ENCODE results near the gene ADAT2.

ADAT2 gene

GRCh38 chr6:143397227-143398222 is 53.0 kb downstream of the ADAT2 start:
- WGBS (ENCODE audit: extremely low coverage, insufficient coverage, insufficient read length) = no CpG with 5 or more reads among the region's 16 CpGs

GRCh38 chr6:143396497-143397226 is 53.8 kb downstream of the ADAT2 start:
- no peak overlapping the region for H3K18ac ChIP-seq (ENCODE audit: low read length)
- peak overlapping the region; percentile 43 for H3K4me2 ChIP-seq (ENCODE audit: low read length)
- H4K8ac ChIP-seq (ENCODE audit: low read depth, low read length) = no peak overlapping the region
- DNase-seq = peak; percentile 49 to 51
- no peak overlapping the region for H3K4me3 ChIP-seq (ENCODE audit: low read depth, low read length)
- H2BK5ac ChIP-seq (ENCODE audit: low read depth, low read length, poor library complexity) = peak overlapping the region; percentile 5
- H2BK120ac ChIP-seq (ENCODE audit: insufficient read depth, low read length, poor library complexity) = peak overlapping the region; percentile 18
- no peak overlapping the region for H3K9ac ChIP-seq (ENCODE audit: low read length)
- H3K4ac ChIP-seq (ENCODE audit: low read depth, low read length) = no peak overlapping the region
- peaks cover 11% of the 10 kb centered on the region for H3K79me1 ChIP-seq (ENCODE audit: low read length)
- no peak overlapping the region for H2AFZ ChIP-seq (ENCODE audit: insufficient read depth, low read length, poor library complexity)
- H2BK12ac ChIP-seq (ENCODE audit: low read length) = peak overlapping the region; percentile 19
- H3K23ac ChIP-seq (ENCODE audit: low read length) = no peak overlapping the region
- H4K91ac ChIP-seq (ENCODE audit: low read depth, low read length) = peak overlapping the region; percentile 13
- peak overlapping the region; percentile 5 for H3K14ac ChIP-seq (ENCODE audit: low read length)
- H3K27me3 ChIP-seq (ENCODE audit: insufficient read depth, low read length) = no peaks in the 10 kb centered on the region
- no peak overlapping the region for H3K27ac ChIP-seq (ENCODE audit: low read depth, low read length)
- no peaks in the 10 kb centered on the region for H3K36me3 ChIP-seq (ENCODE audit: control insufficient read depth in 1 of 2, insufficient read depth in 2 of 2, low read length in 2 of 2)
- peaks cover 16 to 19% of the 10 kb centered on the region in 2 experiments for H3K4me1 ChIP-seq (ENCODE audit: control insufficient read depth in 1 of 2, insufficient read depth in 2 of 2, low read length in 2 of 2)
- H2AK5ac ChIP-seq (ENCODE audit: low read length) = no peak overlapping the region
- no peaks in the 10 kb centered on the region for H3K79me2 ChIP-seq (ENCODE audit: control insufficient read depth, insufficient read depth, low read length, poor library complexity)
- no peaks in the 10 kb centered on the region for H3K9me3 ChIP-seq (ENCODE audit: insufficient read depth, low read depth, low read length)
- WGBS (ENCODE audit: extremely low coverage, insufficient coverage, insufficient read length) = no CpG with 5 or more reads among the region's 10 CpGs
- H4K12ac ChIP-seq (ENCODE audit: low read depth, low read length) = no peak overlapping the region

More at GRCh38 chr6:143397227-143398222, 53.0 kb downstream of the ADAT2 start:
- Histone ChIP-seq H4K8ac (ENCODE audit: low read depth, low read length) (peak overlapping the region; percentile 43), H3K79me1 (ENCODE audit: low read length) (peaks cover 11% of the 10 kb centered on the region), H4K91ac (ENCODE audit: low read depth, low read length) (peak overlapping the region; percentile 77), H3K4ac (ENCODE audit: low read depth, low read length) (peak overlapping the region; percentile 50), H3K14ac (ENCODE audit: low read length) (peak overlapping the region; percentile 76), H2BK120ac (ENCODE audit: insufficient read depth, low read length, poor library complexity) (peak overlapping the region; percentile 88), H3K4me2 (ENCODE audit: low read length) (peak overlapping the region; percentile 43), H3K36me3 (ENCODE audit: control insufficient read depth in 1 of 2, insufficient read depth in 2 of 2, low read length in 2 of 2) (no peaks in the 10 kb centered on the region), H2AFZ (ENCODE audit: insufficient read depth, low read length, poor library complexity) (no peak overlapping the region), H4K12ac (ENCODE audit: low read depth, low read length) (no peak overlapping the region), H3K27me3 (ENCODE audit: insufficient read depth, low read length) (no peaks in the 10 kb centered on the region), H3K4me3 (ENCODE audit: low read depth, low read length) (no peak overlapping the region), H3K79me2 (ENCODE audit: control insufficient read depth, insufficient read depth, low read length, poor library complexity) (no peaks in the 10 kb centered on the region), H3K27ac (ENCODE audit: low read depth, low read length) (peak overlapping the region; percentile 38), H2BK12ac (ENCODE audit: low read length) (peak overlapping the region; percentile 91), H3K9ac (ENCODE audit: low read length) (no peak overlapping the region), H3K23ac (ENCODE audit: low read length) (no peak overlapping the region), H3K9me3 (ENCODE audit: insufficient read depth, low read depth, low read length) (no peaks in the 10 kb centered on the region), H2BK5ac (ENCODE audit: low read depth, low read length, poor library complexity) (peak overlapping the region; percentile 69), H3K4me1 (ENCODE audit: control insufficient read depth in 1 of 2, insufficient read depth in 2 of 2, low read length in 2 of 2) (peaks cover 18 to 19% of the 10 kb centered on the region in 2 experiments), H2AK5ac (ENCODE audit: low read length) (peak overlapping the region; percentile 84), H3K18ac (ENCODE audit: low read length) (peak overlapping the region; percentile 80)
- peak; percentile 98 to 99 for DNase-seq

- Histone ChIP-seq H4K91ac (ENCODE audit: low read depth, low read length) (no peak overlapping the region), H3K79me1 (ENCODE audit: low read length) (peaks cover 11% of the 10 kb centered on the region), H4K12ac (ENCODE audit: low read depth, low read length) (no peak overlapping the region), H3K23ac (ENCODE audit: low read length) (no peak overlapping the region), H3K4me2 (ENCODE audit: low read length) (no peak overlapping the region), H3K4me3 (ENCODE audit: low read depth, low read length) (no peak overlapping the region), H2BK5ac (ENCODE audit: low read depth, low read length, poor library complexity) (no peak overlapping the region), H3K4ac (ENCODE audit: low read depth, low read length) (no peak overlapping the region), H2BK120ac (ENCODE audit: insufficient read depth, low read length, poor library complexity) (no peak overlapping the region), H2BK12ac (ENCODE audit: low read length) (peak overlapping the region; percentile 56), H2AK5ac (ENCODE audit: low read length) (no peak overlapping the region), H3K14ac (ENCODE audit: low read length) (no peak overlapping the region), H3K79me2 (ENCODE audit: control insufficient read depth, insufficient read depth, low read length, poor library complexity) (no peaks in the 10 kb centered on the region), H4K8ac (ENCODE audit: low read depth, low read length) (no peak overlapping the region), H3K27ac (ENCODE audit: low read depth, low read length) (no peak overlapping the region), H3K9me3 (ENCODE audit: insufficient read depth, low read depth, low read length) (peaks cover under 1% of the 10 kb centered on the region), H3K27me3 (ENCODE audit: insufficient read depth, low read length) (no peaks in the 10 kb centered on the region), H3K9ac (ENCODE audit: low read length) (no peak overlapping the region), H3K18ac (ENCODE audit: low read length) (no peak overlapping the region), H3K36me3 (ENCODE audit: control insufficient read depth in 1 of 2, insufficient read depth in 2 of 2, low read length in 2 of 2) (no peaks in the 10 kb centered on the region), H3K4me1 (ENCODE audit: control insufficient read depth in 1 of 2, insufficient read depth in 2 of 2, low read length in 2 of 2) (peaks cover 16% of the 10 kb centered on the region in 2 experiments), H2AFZ (ENCODE audit: insufficient read depth, low read length, poor library complexity) (no peak overlapping the region)
- no CpG with 5 or more reads among the region's 5 CpGs for WGBS (ENCODE audit: extremely low coverage, insufficient coverage, insufficient read length)
- no peak for DNase-seq
Measured at GRCh38 chr6:143395699-143396098, 54.8 kb downstream of the ADAT2 start.

DNA sequence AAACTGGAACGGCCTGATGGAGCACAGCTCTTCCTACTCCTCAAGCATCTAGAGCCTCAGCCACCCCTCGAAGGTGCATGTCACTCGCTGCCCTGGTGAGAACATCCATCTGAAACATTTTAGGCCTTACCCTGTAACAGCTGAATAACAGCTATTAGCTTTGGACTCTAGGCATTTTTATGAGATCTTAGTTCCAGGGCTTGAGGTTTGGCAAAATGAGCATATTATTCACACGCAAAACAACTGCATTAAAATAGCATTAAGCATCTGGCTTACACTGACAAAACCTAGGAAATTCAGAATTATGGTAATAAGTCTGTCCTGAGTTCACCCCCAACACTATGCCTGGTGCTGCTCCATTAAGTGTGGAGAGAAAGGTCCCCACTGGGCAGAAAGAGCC is 56.1 kb downstream of the ADAT2 start:
- no peak overlapping the region for H3K4ac ChIP-seq (ENCODE audit: low read depth, low read length)
- H4K8ac ChIP-seq (ENCODE audit: low read depth, low read length) = no peak overlapping the region
- H3K36me3 ChIP-seq (ENCODE audit: control insufficient read depth in 1 of 2, insufficient read depth in 2 of 2, low read length in 2 of 2) = no peaks in the 10 kb centered on the region
- H3K9me3 ChIP-seq (ENCODE audit: insufficient read depth, low read depth, low read length) = peaks cover 2% of the 10 kb centered on the region
- H3K4me2 ChIP-seq (ENCODE audit: low read length) = no peak overlapping the region
- H2BK5ac ChIP-seq (ENCODE audit: low read depth, low read length, poor library complexity) = no peak overlapping the region
- H3K9ac ChIP-seq (ENCODE audit: low read length) = no peak overlapping the region
- no peak overlapping the region for H2AFZ ChIP-seq (ENCODE audit: insufficient read depth, low read length, poor library complexity)
- H3K4me1 ChIP-seq (ENCODE audit: control insufficient read depth in 1 of 2, insufficient read depth in 2 of 2, low read length in 2 of 2) = peaks cover 16% of the 10 kb centered on the region in 2 experiments
- H4K91ac ChIP-seq (ENCODE audit: low read depth, low read length) = no peak overlapping the region
- no CpG with 5 or more reads among the region's 4 CpGs for WGBS (ENCODE audit: extremely low coverage, insufficient coverage, insufficient read length)
- no peak overlapping the region for H3K14ac ChIP-seq (ENCODE audit: low read length)
- H3K27me3 ChIP-seq (ENCODE audit: insufficient read depth, low read length) = no peaks in the 10 kb centered on the region
- no peak overlapping the region for H2BK120ac ChIP-seq (ENCODE audit: insufficient read depth, low read length, poor library complexity)
- no peak overlapping the region for H2AK5ac ChIP-seq (ENCODE audit: low read length)
- H3K18ac ChIP-seq (ENCODE audit: low read length) = no peak overlapping the region
- H3K27ac ChIP-seq (ENCODE audit: low read depth, low read length) = no peak overlapping the region
- DNase-seq = no peak
- peaks cover 11% of the 10 kb centered on the region for H3K79me1 ChIP-seq (ENCODE audit: low read length)
- no peak overlapping the region for H2BK12ac ChIP-seq (ENCODE audit: low read length)
- no peaks in the 10 kb centered on the region for H3K79me2 ChIP-seq (ENCODE audit: control insufficient read depth, insufficient read depth, low read length, poor library complexity)
- no peak overlapping the region for H4K12ac ChIP-seq (ENCODE audit: low read depth, low read length)
- H3K23ac ChIP-seq (ENCODE audit: low read length) = no peak overlapping the region
- H3K4me3 ChIP-seq (ENCODE audit: low read depth, low read length) = no peak overlapping the region

Data from trophoblast cell (in vitro differentiated cells and primary cell).